Natural killer cell (primary cell): Measurements from ENCODE around the gene NPIPB4. TPM values are rescaled to one million over a fixed set of nuclear protein-coding genes. Genes with fewer than 3 reads are reported as not detected.

Experiments used
- total RNA-seq, 4 donors: library from RNA; stranded (reverse); fragments of 120-200 nt in 1 of 4; gene quantifications; one replicate each; pipeline versions ENCODE4 v1.2.3 to v1.2.4, GENCODE V29; 2013 to 2022

NPIPB4 gene
- total RNA-seq, 3 donors from 2014 or later (not counting 1 experiment from before 2014, with no cell fraction given): 320 to 433 (median 419) TPM

Other genes starting within 250 kb of the NPIPB4 start
- 1 to 10 TPM; 2.2 to 4.4 (median 2.6) TPM for gene IGSF6, start 205.1 kb downstream of the NPIPB4 start, total RNA-seq
- gene OTOA, start 193.8 kb downstream of the NPIPB4 start, total RNA-seq: under 1 TPM in 1 of 3 donors, not detected in 2; 0.14 TPM
- 100 to 1,000 TPM; 162 to 177 (median 177) TPM for gene UQCRC2, start 95.6 kb upstream of the NPIPB4 start, total RNA-seq
- not detected for gene PDZD9, start 143.4 kb upstream of the NPIPB4 start, total RNA-seq
- 10 to 100 TPM in 1 of 3 donors, 1 to 10 TPM in 2; 8.6 to 10.3 (median 9.3) TPM for gene MOSMO, start 150.4 kb upstream of the NPIPB4 start, total RNA-seq
- under 1 TPM; 0.28 to 0.39 (median 0.35) TPM for gene VWA3A, start 234.8 kb upstream of the NPIPB4 start, total RNA-seq